ENCODE measurements around the gene TRABD2A. TPM values are rescaled to one million over a fixed set of nuclear protein-coding genes. Genes with fewer than 3 reads are reported as not detected.
"Not testable (repeated sequence)": the region's sequence is repeated elsewhere in the genome, so short reads cannot be mapped to it uniquely, and the experiment has no call there.

Gene TRABD2A
- total RNA-seq, 2 donors from 2014 or later: 0.52 to 5.3 TPM

DNA sequence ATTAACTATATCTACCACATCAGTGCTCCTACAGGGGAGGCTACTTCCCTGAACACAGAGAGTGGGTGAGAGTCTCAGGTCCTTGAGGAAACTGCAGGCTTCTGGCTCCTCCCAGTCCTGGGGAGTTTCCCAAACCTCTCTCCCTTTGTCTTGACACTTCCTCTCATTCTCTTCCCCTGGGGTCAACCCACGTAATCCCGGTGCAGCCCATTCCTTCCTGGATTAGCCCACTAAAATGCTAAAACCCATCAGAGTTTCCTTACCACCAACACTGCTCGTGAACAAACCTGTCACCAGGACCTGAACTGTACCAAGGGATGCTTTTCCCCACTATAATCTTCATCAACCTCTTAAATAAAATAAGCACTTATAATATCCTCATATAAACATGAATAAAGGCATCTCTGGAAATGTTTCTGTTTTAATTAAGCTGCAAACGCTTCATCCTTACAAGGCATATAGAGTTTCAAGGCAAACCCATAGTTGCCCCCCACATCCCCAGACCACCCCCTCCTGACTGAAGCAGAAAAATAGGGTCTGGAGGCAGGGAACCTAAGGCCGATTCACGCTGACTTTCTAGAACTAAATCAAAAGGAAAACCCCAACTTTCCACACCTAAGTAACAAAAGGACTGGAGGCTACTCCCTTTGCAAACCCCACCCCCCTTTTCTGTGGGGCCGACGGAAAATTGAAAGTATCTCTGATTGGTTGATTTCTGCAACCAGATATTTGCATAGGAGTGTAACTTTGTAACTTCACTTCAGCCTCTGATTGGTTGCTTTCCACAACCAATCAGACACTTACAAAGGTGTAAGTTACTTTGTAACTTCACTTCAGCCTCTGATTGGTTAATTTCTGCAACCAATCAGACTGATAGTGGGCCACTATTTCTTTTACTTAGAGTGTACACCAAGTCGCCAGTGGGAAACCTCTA is 43.6 kb upstream of the TRABD2A start:
- 57 to 69% methylated on average over 9 of the region's 9 CpGs for whole genome bisulfite sequencing, 2 donors
- peak in 2 of 4 donors; percentile 25 to 26 for DNase-seq
- H3K4me3 ChIP-seq: no peak overlapping the region
- no peaks in the 10 kb centered on the region for H3K27me3 ChIP-seq
- H3K27ac ChIP-seq: peak overlapping the region in 2 of 4 donors; percentile 5 to 51
- TF ChIP-seq POLR2A (IDR thresholded peaks at IDR 0.05): peak in 1 of 3 donors; percentile 31
- TF ChIP-seq, protein P1, sequence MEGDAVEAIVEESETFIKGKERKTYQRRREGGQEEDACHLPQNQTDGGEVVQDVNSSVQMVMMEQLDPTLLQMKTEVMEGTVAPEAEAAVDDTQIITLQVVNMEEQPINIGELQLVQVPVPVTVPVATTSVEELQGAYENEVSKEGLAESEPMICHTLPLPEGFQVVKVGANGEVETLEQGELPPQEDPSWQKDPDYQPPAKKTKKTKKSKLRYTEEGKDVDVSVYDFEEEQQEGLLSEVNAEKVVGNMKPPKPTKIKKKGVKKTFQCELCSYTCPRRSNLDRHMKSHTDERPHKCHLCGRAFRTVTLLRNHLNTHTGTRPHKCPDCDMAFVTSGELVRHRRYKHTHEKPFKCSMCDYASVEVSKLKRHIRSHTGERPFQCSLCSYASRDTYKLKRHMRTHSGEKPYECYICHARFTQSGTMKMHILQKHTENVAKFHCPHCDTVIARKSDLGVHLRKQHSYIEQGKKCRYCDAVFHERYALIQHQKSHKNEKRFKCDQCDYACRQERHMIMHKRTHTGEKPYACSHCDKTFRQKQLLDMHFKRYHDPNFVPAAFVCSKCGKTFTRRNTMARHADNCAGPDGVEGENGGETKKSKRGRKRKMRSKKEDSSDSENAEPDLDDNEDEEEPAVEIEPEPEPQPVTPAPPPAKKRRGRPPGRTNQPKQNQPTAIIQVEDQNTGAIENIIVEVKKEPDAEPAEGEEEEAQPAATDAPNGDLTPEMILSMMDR (IDR thresholded peaks at IDR 0.05): no peak
- ATAC-seq: no peak
- H3K36me3 ChIP-seq (replicated peaks in 1 of 2; ENCODE audit: insufficient read depth in 1 of 2, low read depth in 2 of 2): no peaks in the 10 kb centered on the region
- H3K9me3 ChIP-seq: no peaks in the 10 kb centered on the region
- intact Hi-C loops (cut with DNase I): no loop called here
- peaks cover 20% of the 10 kb centered on the region for H3K4me1 ChIP-seq

DNA sequence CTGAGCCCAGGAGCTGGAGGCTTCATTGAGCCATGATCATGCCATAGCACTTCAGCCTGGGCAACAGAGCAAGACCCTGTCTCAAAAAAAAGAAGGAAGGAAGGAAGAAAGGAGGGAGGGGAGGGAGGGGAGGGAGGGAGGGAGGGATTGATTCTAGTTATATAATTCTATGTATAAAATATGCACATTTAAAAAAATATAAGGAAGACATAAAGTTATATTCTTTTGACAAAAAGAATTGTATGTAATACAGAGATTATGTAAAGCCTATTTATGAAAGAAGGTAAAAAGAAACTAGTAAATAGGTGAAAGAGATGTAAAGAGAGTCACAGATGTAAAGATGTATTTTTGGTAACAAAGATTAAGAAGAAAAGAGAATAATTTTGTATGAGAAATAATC is 42.1 kb upstream of the TRABD2A start:
- no peaks in the 10 kb centered on the region for H3K27me3 ChIP-seq
- no peaks in the 10 kb centered on the region for H3K36me3 ChIP-seq (replicated peaks in 1 of 2; ENCODE audit: insufficient read depth in 1 of 2, low read depth in 2 of 2)
- H3K4me3 ChIP-seq: no peak overlapping the region
- ATAC-seq (no peak), DNase-seq (no peak)
- no peaks in the 10 kb centered on the region for H3K9me3 ChIP-seq
- no peak for TF ChIP-seq POLR2A (IDR thresholded peaks at IDR 0.05)
- TF ChIP-seq, protein P1 (IDR thresholded peaks at IDR 0.05): no peak
- intact Hi-C loops (cut with DNase I): no loop called here
- H3K4me1 ChIP-seq: peaks cover 20% of the 10 kb centered on the region
- no peak overlapping the region for H3K27ac ChIP-seq

DNA sequence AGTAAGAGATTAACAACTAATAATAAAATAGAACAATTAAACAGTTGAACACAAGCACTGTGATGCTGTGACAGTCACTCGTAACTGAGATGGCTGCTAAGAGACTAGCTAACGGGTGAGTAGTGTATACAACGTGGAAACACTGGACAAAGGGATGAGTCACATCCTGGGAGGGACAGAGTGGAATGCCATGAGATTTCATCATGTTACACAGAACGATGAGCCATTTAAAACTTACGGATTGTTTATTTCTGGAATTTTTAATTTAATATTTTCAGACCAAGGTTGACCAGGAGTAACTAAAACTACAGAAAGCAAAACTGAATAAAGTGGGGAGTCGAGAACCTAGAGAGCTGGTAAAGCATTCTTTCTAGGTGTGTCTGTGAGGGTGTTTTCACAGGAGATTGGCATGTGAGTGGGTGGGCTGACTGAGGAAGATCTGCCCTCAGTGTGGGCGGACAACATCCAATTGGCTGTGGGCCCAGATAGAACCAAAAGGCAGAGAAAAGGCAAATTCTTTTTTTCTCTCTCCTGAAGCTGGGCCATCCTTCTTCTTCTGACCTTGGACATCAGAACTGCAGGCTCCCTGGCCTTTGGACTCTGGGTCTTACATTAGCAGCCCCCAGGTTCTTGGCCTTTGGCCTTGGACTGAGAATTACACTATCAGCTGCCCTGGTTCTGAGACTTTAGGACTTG is 39.1 kb upstream of the TRABD2A start:
- TF ChIP-seq POLR2A (IDR thresholded peaks at IDR 0.05): no peak
- H3K4me1 ChIP-seq: no peaks in the 10 kb centered on the region
- intact Hi-C loops (cut with DNase I): loop anchor here (10.0 kb wide), 1 partner anchor 365 kb away; no protein-coding TSS in a partner anchor
- H3K27ac ChIP-seq: peak overlapping the region in 3 of 4 donors; percentile 20 to 59 (median 20)
- ATAC-seq: peak; percentile 81
- peak in 1 of 4 donors; percentile 53 for DNase-seq
- no peaks in the 10 kb centered on the region for H3K27me3 ChIP-seq
- no peaks in the 10 kb centered on the region for H3K36me3 ChIP-seq (replicated peaks in 1 of 2; ENCODE audit: insufficient read depth in 1 of 2, low read depth in 2 of 2)
- WGBS, 2 donors: 57 to 64% methylated on average over 7 of the region's 7 CpGs
- H3K4me3 ChIP-seq: no peak overlapping the region
- no peaks in the 10 kb centered on the region for H3K9me3 ChIP-seq

DNA sequence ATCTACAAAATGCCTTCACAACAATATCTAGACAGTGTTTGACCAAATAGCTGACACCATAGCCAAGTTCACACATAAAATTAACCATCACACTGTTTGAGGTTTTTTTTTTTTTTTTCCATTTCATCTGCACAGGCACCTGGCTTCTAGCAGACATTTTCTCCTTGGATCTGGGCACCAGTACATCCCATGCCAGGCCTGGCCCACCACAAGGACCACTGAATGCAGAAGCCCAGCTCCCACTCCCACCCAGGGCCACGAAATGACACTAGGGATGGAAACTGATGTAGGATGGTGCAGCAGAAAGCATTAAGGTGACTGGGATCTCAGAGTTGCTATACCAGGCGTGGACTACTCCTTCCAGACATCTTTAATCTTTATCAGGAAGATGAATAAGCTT is 37.5 kb upstream of the TRABD2A start:
- Histone ChIP-seq H3K4me1 (no peaks in the 10 kb centered on the region), H3K27me3 (no peaks in the 10 kb centered on the region), H3K9me3 (no peaks in the 10 kb centered on the region), H3K27ac (no peak overlapping the region), H3K36me3 (replicated peaks in 1 of 2; ENCODE audit: insufficient read depth in 1 of 2, low read depth in 2 of 2) (no peaks in the 10 kb centered on the region), H3K4me3 (no peak overlapping the region)
- intact Hi-C loops (cut with DNase I): loop anchor here (10.0 kb wide), 1 partner anchor 366 kb away; no protein-coding TSS in a partner anchor
- WGBS, 2 donors: 67 to 70% methylated on average over 2 of the region's 2 CpGs
- DNase-seq: no peak
- no peak for TF ChIP-seq POLR2A (IDR thresholded peaks at IDR 0.05)
- TF ChIP-seq, protein P1 (IDR thresholded peaks at IDR 0.05): no peak
- ATAC-seq: no peak

DNA sequence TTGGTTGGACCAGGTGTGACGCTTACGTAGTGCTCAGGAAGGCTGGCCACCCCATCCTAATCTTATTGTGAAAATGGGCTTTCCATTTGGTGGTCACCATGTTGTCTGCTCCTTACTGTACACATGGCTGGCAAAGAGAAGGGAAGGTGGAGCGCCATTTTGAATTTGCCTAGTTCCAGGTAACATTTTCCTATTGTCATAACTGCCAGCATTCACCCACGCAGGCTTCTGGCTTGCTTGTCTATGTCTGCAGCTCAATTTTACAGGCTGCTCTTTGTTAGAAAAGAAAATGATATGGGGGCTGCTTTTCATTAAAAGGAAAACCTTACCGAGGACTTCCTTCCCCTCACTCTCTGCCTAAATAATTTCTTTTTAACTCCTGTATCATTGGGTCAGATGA is 36.9 kb upstream of the TRABD2A start:
- not testable (repeated sequence) for H3K4me3 ChIP-seq; H3K27ac ChIP-seq; DNase-seq; ATAC-seq; H3K9me3 ChIP-seq; H3K4me1 ChIP-seq; H3K36me3 ChIP-seq (replicated peaks in 1 of 2; ENCODE audit: insufficient read depth in 1 of 2, low read depth in 2 of 2); H3K27me3 ChIP-seq
- intact Hi-C loops (cut with DNase I): loop anchor here (10.0 kb wide), 1 partner anchor 367 kb away; no protein-coding TSS in a partner anchor
- WGBS, 2 donors: 86% methylated on average over 5 of the region's 5 CpGs

DNA sequence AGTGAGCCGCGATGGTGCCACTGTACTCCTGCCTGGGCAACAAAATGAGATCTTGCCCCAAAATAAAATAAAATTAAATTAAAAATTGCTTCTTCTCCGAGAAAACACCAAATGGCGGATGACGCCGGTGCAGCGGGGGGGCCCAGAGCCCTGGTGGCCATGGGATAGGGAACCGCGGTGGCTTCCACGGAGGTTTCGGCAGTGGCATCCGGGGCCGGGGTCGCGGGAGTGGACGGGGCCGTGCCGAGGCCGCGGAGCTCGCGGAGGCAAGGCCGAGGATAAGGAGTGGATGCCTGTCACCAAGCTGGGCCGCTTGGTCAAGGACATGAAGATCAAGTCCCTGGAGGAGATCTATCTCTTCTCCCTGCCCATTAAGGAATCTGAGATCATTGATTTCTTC is 34.8 kb upstream of the TRABD2A start:
- not testable (repeated sequence) for H3K27me3 ChIP-seq; H3K27ac ChIP-seq; ATAC-seq; DNase-seq; H3K4me1 ChIP-seq; H3K9me3 ChIP-seq; H3K4me3 ChIP-seq; H3K36me3 ChIP-seq (replicated peaks in 1 of 2; ENCODE audit: insufficient read depth in 1 of 2, low read depth in 2 of 2)
- WGBS, 2 donors: 94 to 96% methylated on average over 24 of the region's 24 CpGs
- intact Hi-C loops (cut with DNase I): loop anchor here (10.0 kb wide), 1 partner anchor 369 kb away; no protein-coding TSS in a partner anchor

Measured in body of pancreas (tissue), 4 donors.